NCI-H2107 treated with DMSO at 0.1 percent for 48 hours (cell line): ENCODE data around the gene SNRNP35.
"Not testable (repeated sequence)": the region's sequence is repeated elsewhere in the genome, so short reads cannot be mapped to it uniquely, and the experiment has no call there.

Experiments used
- DNase-seq: peaks from one replicate; lab custom pipeline; 2025; ENCODE audit not compliant: unreplicated experiment; lab: John Stamatoyannopoulos, UW

The SNRNP35 gene

GRCh38 chr12:123449249-123449733 is 8.6 kb upstream of the SNRNP35 start:
- no peak for DNase-seq

- DNase-seq, result no peak
These were observed 8.1 kb upstream of the SNRNP35 start for GRCh38 chr12:123449856-123450255.

GRCh38 chr12:123450636-123451035 is 7.3 kb upstream of the SNRNP35 start:
- no peak for DNase-seq

GRCh38 chr12:123452276-123452550 is 5.7 kb upstream of the SNRNP35 start:
- not testable (repeated sequence) for DNase-seq

- no peak for DNase-seq
These were observed 4.8 kb upstream of the SNRNP35 start for GRCh38 chr12:123453165-123453564.

- not testable (repeated sequence) for DNase-seq
These were observed 5.2 kb downstream of the SNRNP35 start for GRCh38 chr12:123463174-123463573.

- DNase-seq, result peak; percentile 28
These were observed 7.1 kb downstream of the SNRNP35 start for GRCh38 chr12:123465084-123465483.

GRCh38 chr12:123468786-123469185 is 10.8 kb downstream of the SNRNP35 start:
- DNase-seq, result no peak

- no peak for DNase-seq
These were observed 12.0 kb downstream of the SNRNP35 start for GRCh38 chr12:123469978-123470377.

- no peak for DNase-seq
These were observed 13.6 kb downstream of the SNRNP35 start for GRCh38 chr12:123471374-123472068.

- DNase-seq, result no peak
These were observed 14.5 kb downstream of the SNRNP35 start for GRCh38 chr12:123472438-123472849.

- DNase-seq, result peak; percentile 26
These were observed 16.7 kb downstream of the SNRNP35 start for GRCh38 chr12:123474485-123475245.

GRCh38 chr12:123475246-123475703 is 17.3 kb downstream of the SNRNP35 start:
- DNase-seq, result no peak

- no peak for DNase-seq
These were observed 20.1 kb downstream of the SNRNP35 start for GRCh38 chr12:123478069-123478468.

- DNase-seq, result no peak
These were observed 20.8 kb downstream of the SNRNP35 start for GRCh38 chr12:123478762-123479161.

- DNase-seq, result no peak
These were observed 21.7 kb downstream of the SNRNP35 start for GRCh38 chr12:123479442-123480180.

- not testable (repeated sequence) for DNase-seq
These were observed 23.3 kb downstream of the SNRNP35 start for GRCh38 chr12:123481251-123481650.

- no peak for DNase-seq
These were observed 24.9 kb downstream of the SNRNP35 start for GRCh38 chr12:123482876-123483275.

GRCh38 chr12:123483602-123484248 is 25.8 kb downstream of the SNRNP35 start:
- DNase-seq, result no peak

GRCh38 chr12:123485756-123486155 is 27.8 kb downstream of the SNRNP35 start:
- DNase-seq, result no peak

GRCh38 chr12:123487428-123487827 is 29.5 kb downstream of the SNRNP35 start:
- no peak for DNase-seq
